Endothelial cell of umbilical vein (primary cell): Measurements from ENCODE around the gene SIX1. TPM values are rescaled to one million over a fixed set of nuclear protein-coding genes. Genes with fewer than 3 reads are reported as not detected.

Experiments
- BruUV-seq: library from RNA; stranded (reverse); fragments of 400-500 nt; replicated peaks from 2 replicates; lab custom pipeline; 2021; lab: Mats Ljungman, UMichigan
- CTCF ChIA-PET: fragments of 300-600, 350-600 bp; sonication (Branson Sonifier 250); formaldehyde crosslinking; loops from one replicate; lab custom pipeline; 2021; ENCODE audit warnings: antibody characterized with exemption, inconsistent platforms; lab: Charles Lee
- POLR2A ChIA-PET: fragments of 300-600, 350-600 bp; sonication (Branson Sonifier 250); formaldehyde crosslinking; loops from one replicate; lab custom pipeline; 2021; ENCODE audit warnings: antibody characterized with exemption, inconsistent platforms; lab: Charles Lee
- DNase-seq: peaks from one replicate; pipeline ENCODE4 v3.0.0-alpha.2; 2011; ENCODE audit warnings: low read depth, low spot score
- FAIRE-seq: peaks from 2 replicates; lab custom pipeline; 2011; peaks lifted over from hg19 to GRCh38; lab: Jason Lieb, UNC
- H2AFZ ChIP-seq: 2 replicates; pipeline ENCODE4 v1.6.0; 2012; ENCODE audit warnings: low read depth, low read length, control low read depth, inconsistent platforms
- H3K27ac ChIP-seq: 2 replicates; pipeline ENCODE4 v1.5.1; 2011; ENCODE audit warnings: low read depth, mild to moderate bottlenecking, control low read depth, low read length, moderate library complexity; ENCODE audit not compliant: insufficient read depth
- H3K27me3 ChIP-seq, 2 experiments: 2 replicates each; pipeline versions ENCODE4 v1.6.0 to v1.6.1; 2011; ENCODE audit warnings: low read length in 2 of 2, mixed read lengths in 1 of 2; ENCODE audit not compliant: control insufficient read depth in 2 of 2, insufficient read depth in 2 of 2
- H3K36me3 ChIP-seq, 2 experiments: 2 replicates in 1 of 2; 3 replicates in 1 of 2; pipeline ENCODE4 v1.5.1; 2011; ENCODE audit warnings: low read length in 2 of 2, mild to moderate bottlenecking in 1 of 2, moderate library complexity in 1 of 2; ENCODE audit not compliant: control insufficient read depth in 2 of 2, insufficient read depth in 2 of 2; ENCODE audit errors: extremely low read depth in 1 of 2
- H3K4me1 ChIP-seq: 3 replicates; pipeline ENCODE4 v1.5.1; 2011; ENCODE audit warnings: mild to moderate bottlenecking, low read length; ENCODE audit not compliant: control insufficient read depth, insufficient read depth; ENCODE audit errors: extremely low read depth
- H3K4me2 ChIP-seq: 2 replicates; pipeline ENCODE4 v1.6.1; 2011; ENCODE audit warnings: low read length, control low read depth, mixed read lengths; ENCODE audit not compliant: insufficient read depth
- H3K4me3 ChIP-seq, 3 experiments: fragments of 200-600 bp in 1 of 3; sonication (generic), shearing (Covaris generic) in 1 of 3; replicated peaks in 1 of 3; 2 replicates each; pipeline ENCODE4 v1.5.1; 2011 to 2016; ENCODE audit warnings: control low read depth in 3 of 3, low read length in 3 of 3, mild to moderate bottlenecking in 2 of 3, inconsistent platforms in 1 of 3, low read depth in 1 of 3, moderate library complexity in 1 of 3; ENCODE audit not compliant: insufficient read depth in 1 of 3
- H3K79me2 ChIP-seq: 2 replicates; pipeline ENCODE4 v1.6.0; 2012; ENCODE audit warnings: low read length, inconsistent platforms; ENCODE audit not compliant: control insufficient read depth, insufficient read depth
- H3K9ac ChIP-seq: replicated peaks from 2 replicates; pipeline ENCODE3; 2011; ENCODE audit warnings: low read length, control low read depth; ENCODE audit not compliant: insufficient read depth; ENCODE audit errors: extremely low read depth
- H3K9me1 ChIP-seq: replicated peaks from 3 replicates; pipeline ENCODE4 v1.6.0; 2011; ENCODE audit warnings: mild to moderate bottlenecking, low read length; ENCODE audit not compliant: control insufficient read depth, insufficient read depth; ENCODE audit errors: extremely low read depth
- H3K9me3 ChIP-seq: replicated peaks from 2 replicates; pipeline ENCODE4 v1.5.1; 2012; ENCODE audit warnings: low read length, inconsistent platforms; ENCODE audit not compliant: control insufficient read depth, insufficient read depth
- H4K20me1 ChIP-seq: replicated peaks from 2 replicates; pipeline ENCODE3; 2011; ENCODE audit warnings: mild to moderate bottlenecking, low read length; ENCODE audit not compliant: control insufficient read depth, insufficient read depth; ENCODE audit errors: extremely low read depth
- CTCF ChIP-seq, 2 donors: IDR thresholded peaks; 1 replicate in 1 of 2; 2 replicates in 1 of 2; pipeline ENCODE4 v1.5.1; 2011; ENCODE audit warnings: low read length in 2 of 2, mild to moderate bottlenecking in 2 of 2, moderate library complexity in 2 of 2, control low read depth in 1 of 2, inconsistent platforms in 1 of 2, low read depth in 1 of 2; ENCODE audit not compliant: insufficient read depth in 1 of 2; ENCODE audit errors: extremely low read depth in 1 of 2
- EZH2 ChIP-seq: IDR thresholded peaks from 2 replicates; pipeline ENCODE4 v1.6.1; 2012; ENCODE audit warnings: borderline replicate concordance, low read depth, mild to moderate bottlenecking, moderate library complexity, low read length, inconsistent platforms; ENCODE audit not compliant: severe bottlenecking
- FOS ChIP-seq: IDR thresholded peaks from 2 replicates; pipeline ENCODE4 v1.6.1; 2011; ENCODE audit warnings: mild to moderate bottlenecking, low read length, moderate library complexity, borderline replicate concordance; ENCODE audit not compliant: insufficient read depth
- GATA2 ChIP-seq: IDR thresholded peaks from 2 replicates; pipeline ENCODE4 v1.7.0; 2011; ENCODE audit warnings: low read depth, mild to moderate bottlenecking, moderate library complexity, mixed read lengths, low read length; ENCODE audit not compliant: insufficient read length, insufficient read depth
- JUN ChIP-seq: IDR thresholded peaks from 2 replicates; pipeline ENCODE4 v1.6.1; 2011; ENCODE audit warnings: borderline replicate concordance, low read depth; ENCODE audit not compliant: insufficient read length, insufficient read depth
- MAX ChIP-seq: IDR thresholded peaks from 2 replicates; pipeline ENCODE4 v1.6.1; 2011; ENCODE audit not compliant: insufficient read depth, insufficient read length
- MYC ChIP-seq: IDR thresholded peaks from one replicate; pipeline ENCODE4 v1.6.1; 2011; ENCODE audit warnings: mild to moderate bottlenecking, low read depth, low read length
- POLR2A ChIP-seq: IDR thresholded peaks from 2 replicates; pipeline ENCODE4 v1.6.1; 2012; ENCODE audit warnings: low read depth, mild to moderate bottlenecking, control low read depth, low read length
- POLR2AphosphoS5 ChIP-seq: IDR thresholded peaks from 2 replicates; pipeline ENCODE4 v1.6.1; 2012; ENCODE audit warnings: low read depth, mild to moderate bottlenecking, control low read depth, low read length, moderate library complexity; ENCODE audit not compliant: insufficient read depth
- dilution Hi-C: fragments of 300-500 bp; cut with MboI; formaldehyde crosslinking; loops from one replicate; pipeline ENCODE4 v1.15.0; 2019; ENCODE audit warnings: low sequenced_read_pairs; ENCODE audit not compliant: extremely low pct_ligation_motif_present
- intact Hi-C: fragments of 100-400 bp; cut with micrococcal nuclease; formaldehyde crosslinking; loops from one replicate; pipeline ENCODE4 v1.10.0; 2022
- polyA plus RNA-seq, 4 experiments: library from polyadenylated mRNA; depleted of rRNA in 3 of 4; stranded (reverse) in 3 of 4; unstranded in 1 of 4; fragments of >200 nt; gene quantifications; 2 replicates each; pipeline versions ENCODE4 v1.2.1 to v1.2.3, GENCODE V29; 2011 to 2012; ENCODE audit warnings: missing spikeins in 1 of 4
- total RNA-seq: library from RNA; stranded (reverse); gene quantifications from 2 replicates; pipeline ENCODE4 v1.2.3, GENCODE V29; 2021

The SIX1 gene
- total and polyA plus RNA-seq, 2 donors (not counting 3 experiments of a cell fraction or from before 2014, with no cell fraction given) = 0.40 to 0.55 TPM

GRCh38 chr14:60636879-60637478 is 12.3 kb downstream of the SIX1 start:
- peak overlapping the region; percentile 59 for H2AFZ ChIP-seq
- no peak overlapping the region for H3K9ac ChIP-seq
- no peak overlapping the region for H3K4me3 ChIP-seq
- FAIRE-seq (no peak), DNase-seq (no peak)
- CTCF ChIA-PET = interaction anchor here (0.9 to 2.1 kb wide), 7 partner anchors 9 to 616 kb away, joined by 3 to 8 read pairs (median 6); partner anchors contain the start of gene SIX1
- no peaks in the 10 kb centered on the region for H3K79me2 ChIP-seq
- no peaks in the 10 kb centered on the region for H3K9me1 ChIP-seq
- no TSS peak for BruUV-seq
- no peak overlapping the region for H3K4me2 ChIP-seq
- intact Hi-C loops = no loop called here
- H4K20me1 ChIP-seq = no peaks in the 10 kb centered on the region
- H3K27ac ChIP-seq = no peak overlapping the region
- H3K36me3 ChIP-seq = no peaks in the 10 kb centered on the region
- TF ChIP-seq GATA2 (no peak), CTCF (IDR thresholded peaks at IDR 0.05; ENCODE audit: extremely low read depth in 1 of 2, insufficient read depth in 1 of 2, low read depth in 1 of 2, low read length in 2 of 2) (no peak), POLR2A (no peak), FOS (no peak), MAX (no peak), MYC (no peak), EZH2 (no peak), JUN (no peak), POLR2AphosphoS5 (no peak)
- dilution Hi-C loops = loop anchor here (25.0 kb wide), 2 partner anchors 400 to 625 kb away; no protein-coding TSS in a partner anchor
- H3K4me1 ChIP-seq = peaks cover 7% of the 10 kb centered on the region
- POLR2A ChIA-PET = no interaction called here
- no peaks in the 10 kb centered on the region for H3K9me3 ChIP-seq
- peaks cover 42 to 61% of the 10 kb centered on the region in 2 experiments for H3K27me3 ChIP-seq
